ENCODE results near the gene KIF4B. TPM values are rescaled to one million over a fixed set of nuclear protein-coding genes. Genes with fewer than 3 reads are reported as not detected.

Gene KIF4B
- total RNA-seq, 1 experiment from 2014 or later = 0.12 TPM

DNA sequence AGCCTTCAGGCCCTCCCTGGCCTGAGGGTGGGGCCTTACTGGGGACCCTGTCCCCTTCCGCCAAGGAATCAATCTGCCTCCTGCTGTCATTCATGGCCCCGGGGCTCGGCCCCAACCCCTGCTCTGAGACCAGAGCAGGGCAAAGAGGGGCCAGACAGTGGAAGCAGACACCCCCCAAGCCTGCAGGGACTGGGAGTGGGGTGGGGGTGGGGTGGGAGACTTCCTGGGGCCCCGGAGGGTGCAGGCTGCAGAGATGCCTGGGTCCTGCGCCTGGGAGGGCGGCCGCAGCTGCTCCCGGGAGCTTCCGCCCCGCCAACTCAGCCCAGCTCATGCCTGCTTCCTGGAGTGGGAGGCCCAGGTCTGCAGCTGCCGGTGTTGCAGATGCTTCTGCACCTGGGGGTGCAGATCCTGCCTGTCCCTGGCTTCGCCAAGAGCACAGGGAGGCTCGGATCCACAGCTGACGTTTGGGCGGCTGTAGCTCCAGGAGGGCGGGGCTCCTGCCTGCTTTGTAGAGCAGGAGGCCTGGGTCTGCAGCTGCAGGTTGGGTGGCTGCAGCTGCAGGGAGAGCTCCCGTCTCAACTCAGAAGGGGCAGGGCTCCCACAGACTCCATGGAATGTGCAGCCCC is 6.2 kb downstream of the KIF4B start:
- Histone ChIP-seq H3K9me2 (ENCODE audit: insufficient read depth) (no peaks in the 10 kb centered on the region), H3K9ac (ENCODE audit: low read length) (no peak overlapping the region), H3K4me2 (ENCODE audit: low read length) (no peak overlapping the region), H3K27me3 (ENCODE audit: insufficient read depth, low read length) (peaks cover 6% of the 10 kb centered on the region; the same call in 1 of the 2 replicates), H3K9me3 (ENCODE audit: control insufficient read depth in 1 of 2, insufficient read depth in 1 of 2, low read depth in 1 of 2, low read length in 2 of 2) (no peaks in the 10 kb centered on the region), H3K4me1 (ENCODE audit: control insufficient read depth in 1 of 2, insufficient read depth in 2 of 2, low read length in 2 of 2) (no peaks in the 10 kb centered on the region), H3K36me3 (ENCODE audit: control insufficient read depth in 1 of 2, insufficient read depth in 2 of 2, low read length in 2 of 2) (no peaks in the 10 kb centered on the region), H3K4me3 (replicated peaks in 1 of 2; ENCODE audit: low read depth in 1 of 2, low read length in 2 of 2) (no peak overlapping the region), H4K20me1 (ENCODE audit: insufficient read depth) (no peaks in the 10 kb centered on the region), H2AFZ (ENCODE audit: low read depth, low read length, poor library complexity, severe bottlenecking) (no peak overlapping the region), H3K27ac (ENCODE audit: low read depth, low read length) (no peak overlapping the region), H3K79me2 (ENCODE audit: insufficient read depth, low read length) (no peaks in the 10 kb centered on the region)
- BruUV-seq (replicated peaks) = no TSS peak
- ATAC-seq (no peak), DNase-seq (ENCODE audit: low read depth, low spot score) (no peak)
- POLR2A ChIA-PET = no interaction called here
- intact Hi-C loops (cut with micrococcal nuclease) = no loop called here
- CTCF ChIA-PET = no interaction called here
- RAD21 ChIA-PET (ENCODE audit: low non-redundant PET in 1 of 2, low total read pairs in 2 of 2, uncharacterized antibody in 2 of 2, unreplicated experiment in 2 of 2) = no interaction called here
- TF ChIP-seq POLR2A (IDR thresholded peaks at IDR 0.05; ENCODE audit: borderline replicate concordance, extremely low read depth, insufficient read depth, insufficient read length) (no peak), FOSL1 (IDR thresholded peaks at IDR 0.05; ENCODE audit: low read depth) (no peak), ELF1 (IDR thresholded peaks at IDR 0.05; ENCODE audit: borderline replicate concordance, low read depth) (no peak), ATF3 (IDR thresholded peaks at IDR 0.05) (no peak), CEBPB (IDR thresholded peaks at IDR 0.05; ENCODE audit: low read depth) (no peak), EZH2phosphoT487 (IDR thresholded peaks at IDR 0.05; ENCODE audit: borderline replicate concordance) (no peak), MAX (IDR thresholded peaks at IDR 0.05) (no peak), RAD21 (IDR thresholded peaks at IDR 0.05; ENCODE audit: low read depth) (no peak), CBX3 (IDR thresholded peaks at IDR 0.05; ENCODE audit: low read depth) (no peak), TCF7L2 (IDR thresholded peaks at IDR 0.05; ENCODE audit: borderline replicate concordance, extremely low read depth, insufficient read depth, insufficient read length) (no peak), POLR2AphosphoS5 (IDR thresholded peaks at IDR 0.05; ENCODE audit: low read depth, low read length) (no peak), REST (IDR thresholded peaks at IDR 0.05; ENCODE audit: low read depth) (no peak), YY1 (IDR thresholded peaks at IDR 0.05; ENCODE audit: extremely low read depth, insufficient replicate concordance, low read depth, low read length) (no peak), JUND (IDR thresholded peaks at IDR 0.05) (no peak), EZH2 (IDR thresholded peaks at IDR 0.05) (no peak), ZFX (IDR thresholded peaks at IDR 0.05) (no peak), SRF (IDR thresholded peaks at IDR 0.05; ENCODE audit: low read depth) (no peak), SIN3A (IDR thresholded peaks at IDR 0.05; ENCODE audit: low read depth) (no peak)
- TF ChIP-seq, protein P1, sequence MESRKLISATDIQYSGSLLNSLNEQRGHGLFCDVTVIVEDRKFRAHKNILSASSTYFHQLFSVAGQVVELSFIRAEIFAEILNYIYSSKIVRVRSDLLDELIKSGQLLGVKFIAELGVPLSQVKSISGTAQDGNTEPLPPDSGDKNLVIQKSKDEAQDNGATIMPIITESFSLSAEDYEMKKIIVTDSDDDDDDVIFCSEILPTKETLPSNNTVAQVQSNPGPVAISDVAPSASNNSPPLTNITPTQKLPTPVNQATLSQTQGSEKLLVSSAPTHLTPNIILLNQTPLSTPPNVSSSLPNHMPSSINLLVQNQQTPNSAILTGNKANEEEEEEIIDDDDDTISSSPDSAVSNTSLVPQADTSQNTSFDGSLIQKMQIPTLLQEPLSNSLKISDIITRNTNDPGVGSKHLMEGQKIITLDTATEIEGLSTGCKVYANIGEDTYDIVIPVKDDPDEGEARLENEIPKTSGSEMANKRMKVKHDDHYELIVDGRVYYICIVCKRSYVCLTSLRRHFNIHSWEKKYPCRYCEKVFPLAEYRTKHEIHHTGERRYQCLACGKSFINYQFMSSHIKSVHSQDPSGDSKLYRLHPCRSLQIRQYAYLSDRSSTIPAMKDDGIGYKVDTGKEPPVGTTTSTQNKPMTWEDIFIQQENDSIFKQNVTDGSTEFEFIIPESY (IDR thresholded peaks at IDR 0.05; ENCODE audit: extremely low read depth, insufficient replicate concordance, low read length) = no peak
- TF ChIP-seq, protein P2, sequence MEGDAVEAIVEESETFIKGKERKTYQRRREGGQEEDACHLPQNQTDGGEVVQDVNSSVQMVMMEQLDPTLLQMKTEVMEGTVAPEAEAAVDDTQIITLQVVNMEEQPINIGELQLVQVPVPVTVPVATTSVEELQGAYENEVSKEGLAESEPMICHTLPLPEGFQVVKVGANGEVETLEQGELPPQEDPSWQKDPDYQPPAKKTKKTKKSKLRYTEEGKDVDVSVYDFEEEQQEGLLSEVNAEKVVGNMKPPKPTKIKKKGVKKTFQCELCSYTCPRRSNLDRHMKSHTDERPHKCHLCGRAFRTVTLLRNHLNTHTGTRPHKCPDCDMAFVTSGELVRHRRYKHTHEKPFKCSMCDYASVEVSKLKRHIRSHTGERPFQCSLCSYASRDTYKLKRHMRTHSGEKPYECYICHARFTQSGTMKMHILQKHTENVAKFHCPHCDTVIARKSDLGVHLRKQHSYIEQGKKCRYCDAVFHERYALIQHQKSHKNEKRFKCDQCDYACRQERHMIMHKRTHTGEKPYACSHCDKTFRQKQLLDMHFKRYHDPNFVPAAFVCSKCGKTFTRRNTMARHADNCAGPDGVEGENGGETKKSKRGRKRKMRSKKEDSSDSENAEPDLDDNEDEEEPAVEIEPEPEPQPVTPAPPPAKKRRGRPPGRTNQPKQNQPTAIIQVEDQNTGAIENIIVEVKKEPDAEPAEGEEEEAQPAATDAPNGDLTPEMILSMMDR (IDR thresholded peaks at IDR 0.05 in 2 of 3, conservative IDR thresholded peaks at IDR 0.05 in 1 of 3; ENCODE audit: borderline replicate concordance in 1 of 3, insufficient read depth in 1 of 3, low read depth in 2 of 3, low read length in 2 of 3) = no peak
